Activated naive CD8-positive, alpha-beta T cell treated with anti-CD3 and anti-CD28 coated beads, Interleukin-2, amount 10 ng/mL, durations not matched to agents 7 days and 5 days (primary cell): Measurements from ENCODE around the gene SPACA6. TPM values are rescaled to one million over a fixed set of nuclear protein-coding genes. Genes with fewer than 3 reads are reported as not detected.

Source experiments
- ATAC-seq: fragments of 150-1000 bp; cut with Tn5 transposase; one replicate; pipeline ENCODE4 v1.10.0; 2021; ENCODE audit warnings: low read depth, moderate library complexity
- POLR2A ChIA-PET: fragments of 350-600 bp; sonication (Branson Sonifier 250); formaldehyde crosslinking; loops from one replicate; lab custom pipeline; 2021; ENCODE audit warnings: antibody characterized with exemption; lab: Charles Lee
- DNase-seq: peaks from one replicate; pipeline ENCODE4 v3.0.0; 2021
- H3K27ac Mint-ChIP-seq: one replicate; pipeline ENCODE4 v1.8.0; 2022; ENCODE audit warnings: mild to moderate bottlenecking, mixed read lengths
- H3K27me3 Mint-ChIP-seq: one replicate; pipeline ENCODE4 v1.8.0; 2022; ENCODE audit warnings: mild to moderate bottlenecking, moderate library complexity, mixed read lengths
- H3K36me3 Mint-ChIP-seq: one replicate; pipeline ENCODE4 v1.8.0; 2021; ENCODE audit warnings: mild to moderate bottlenecking, mixed read lengths
- H3K4me1 Mint-ChIP-seq: one replicate; pipeline ENCODE4 v1.8.0; 2021; ENCODE audit warnings: mixed read lengths
- H3K4me3 Mint-ChIP-seq: one replicate; pipeline ENCODE4 v1.8.0; 2022; ENCODE audit warnings: mild to moderate bottlenecking, moderate library complexity, mixed read lengths
- H3K9me3 Mint-ChIP-seq: one replicate; pipeline ENCODE4 v1.8.0; 2021; ENCODE audit warnings: mixed read lengths
- total RNA-seq, 2 experiments: library from RNA; stranded (reverse); gene quantifications; one replicate each; pipeline ENCODE4 v1.2.3, GENCODE V29; 2021

SPACA6 gene
- total RNA-seq, 2 experiments from 2014 or later = 4.8 TPM

- Mint-ChIP-seq H3K4me3 (no peak overlapping the region), H3K36me3 (no peaks in the 10 kb centered on the region), H3K9me3 (no peaks in the 10 kb centered on the region), H3K4me1 (peaks cover 4% of the 10 kb centered on the region), H3K27me3 (peaks cover 17% of the 10 kb centered on the region), H3K27ac (no peak overlapping the region)
- DNase-seq (no peak), ATAC-seq (no peak)
- POLR2A ChIA-PET = no interaction called here
Observed at GRCh38 chr19:51692468-51692867, 662 bp upstream of the SPACA6 start.

DNA sequence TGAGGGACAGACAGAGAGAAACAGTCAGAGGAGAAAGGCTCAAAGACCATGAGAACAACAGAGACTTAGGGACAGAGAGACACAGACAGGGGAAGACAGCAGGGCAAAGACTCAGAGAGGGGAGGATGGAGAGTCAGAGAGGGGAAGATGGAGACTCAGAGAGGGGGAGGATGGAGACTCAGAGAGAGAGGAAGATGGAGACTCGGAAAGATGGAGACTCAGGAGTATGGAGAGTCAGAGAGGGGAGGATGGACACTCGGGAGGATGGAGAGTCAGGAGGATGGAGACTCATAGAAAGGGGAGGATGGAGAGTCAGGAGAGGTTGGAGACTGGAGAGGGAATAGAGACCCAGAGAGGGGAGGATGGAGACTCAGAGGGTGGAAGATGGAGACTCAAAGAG lies 689 bp downstream of the SPACA6 start:
- H3K36me3 Mint-ChIP-seq = no peaks in the 10 kb centered on the region
- ATAC-seq (no peak), DNase-seq (no peak)
- peaks cover 5% of the 10 kb centered on the region for H3K27me3 Mint-ChIP-seq
- no peaks in the 10 kb centered on the region for H3K9me3 Mint-ChIP-seq
- H3K27ac Mint-ChIP-seq = no peak overlapping the region
- POLR2A ChIA-PET = no interaction called here
- H3K4me3 Mint-ChIP-seq = no peak overlapping the region
- H3K4me1 Mint-ChIP-seq = no peaks in the 10 kb centered on the region

GRCh38 chr19:51694318-51695085 lies 1.4 kb downstream of the SPACA6 start:
- H3K36me3 Mint-ChIP-seq = no peaks in the 10 kb centered on the region
- H3K27me3 Mint-ChIP-seq = peaks cover 5% of the 10 kb centered on the region
- H3K4me3 Mint-ChIP-seq = no peak overlapping the region
- ATAC-seq = no peak
- H3K9me3 Mint-ChIP-seq = peaks cover under 1% of the 10 kb centered on the region
- H3K27ac Mint-ChIP-seq = no peak overlapping the region
- no peaks in the 10 kb centered on the region for H3K4me1 Mint-ChIP-seq
- DNase-seq = no peak
- POLR2A ChIA-PET = interaction anchor here (0.8 to 1.1 kb wide), 2 partner anchors 10 to 505 kb away, joined by 3 read pairs; no protein-coding TSS in a partner anchor

DNA sequence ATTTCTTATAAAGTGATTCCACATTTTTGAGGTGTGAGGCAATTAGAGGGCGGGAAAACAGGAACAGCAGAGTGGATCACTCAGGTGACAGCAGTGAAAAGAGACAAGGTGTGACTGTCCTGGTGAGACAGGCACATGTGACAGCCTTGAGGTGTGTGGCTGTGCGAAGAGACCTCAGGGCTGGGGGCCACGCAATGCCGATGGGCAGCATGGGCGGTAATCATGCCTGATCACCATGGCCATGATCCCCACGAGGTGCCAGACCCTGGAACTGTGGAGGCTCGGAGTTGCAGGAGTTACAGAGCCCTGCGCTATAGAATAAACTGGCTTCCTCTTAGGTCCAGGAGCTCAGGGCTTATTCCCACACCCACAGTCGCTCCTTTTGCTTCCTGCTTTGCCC lies 2.0 kb downstream of the SPACA6 start:
- DNase-seq (no peak), ATAC-seq (no peak)
- Mint-ChIP-seq H3K36me3 (no peaks in the 10 kb centered on the region), H3K27me3 (peaks cover 5% of the 10 kb centered on the region), H3K27ac (no peak overlapping the region), H3K9me3 (peaks cover 2% of the 10 kb centered on the region), H3K4me1 (no peaks in the 10 kb centered on the region), H3K4me3 (no peak overlapping the region)
- POLR2A ChIA-PET = interaction anchor here (0.8 to 1.1 kb wide), 2 partner anchors 9 to 506 kb away, joined by 3 read pairs; no protein-coding TSS in a partner anchor

GRCh38 chr19:51695702-51696315 lies 2.7 kb downstream of the SPACA6 start:
- Mint-ChIP-seq H3K4me1 (no peaks in the 10 kb centered on the region), H3K36me3 (no peaks in the 10 kb centered on the region), H3K4me3 (no peak overlapping the region), H3K27ac (no peak overlapping the region), H3K27me3 (peaks cover 5% of the 10 kb centered on the region), H3K9me3 (peaks cover 2% of the 10 kb centered on the region)
- DNase-seq (no peak), ATAC-seq (no peak)
- POLR2A ChIA-PET = no interaction called here

- Mint-ChIP-seq H3K27ac (no peak overlapping the region), H3K4me3 (no peak overlapping the region), H3K4me1 (no peaks in the 10 kb centered on the region), H3K27me3 (no peaks in the 10 kb centered on the region), H3K36me3 (no peaks in the 10 kb centered on the region), H3K9me3 (peaks cover 2% of the 10 kb centered on the region)
- ATAC-seq (no peak), DNase-seq (no peak)
- POLR2A ChIA-PET = no interaction called here
Observed at GRCh38 chr19:51696606-51697005, 3.5 kb downstream of the SPACA6 start.

- H3K4me1 Mint-ChIP-seq = no peaks in the 10 kb centered on the region
- no peak overlapping the region for H3K4me3 Mint-ChIP-seq
- no peak overlapping the region for H3K27ac Mint-ChIP-seq
- DNase-seq = no peak
- POLR2A ChIA-PET = no interaction called here
- peaks cover 2% of the 10 kb centered on the region for H3K9me3 Mint-ChIP-seq
- no peaks in the 10 kb centered on the region for H3K27me3 Mint-ChIP-seq
- no peaks in the 10 kb centered on the region for H3K36me3 Mint-ChIP-seq
- ATAC-seq = no peak
Observed at GRCh38 chr19:51697169-51697776, 4.1 kb downstream of the SPACA6 start.

- H3K4me1 Mint-ChIP-seq = peaks cover 6% of the 10 kb centered on the region
- H3K9me3 Mint-ChIP-seq = peaks cover 4% of the 10 kb centered on the region
- H3K36me3 Mint-ChIP-seq = peaks cover 3% of the 10 kb centered on the region
- POLR2A ChIA-PET = no interaction called here
- peaks cover 8% of the 10 kb centered on the region for H3K27me3 Mint-ChIP-seq
- ATAC-seq (no peak), DNase-seq (no peak)
- H3K27ac Mint-ChIP-seq = no peak overlapping the region
- no peak overlapping the region for H3K4me3 Mint-ChIP-seq
Observed at GRCh38 chr19:51698296-51698695, 5.2 kb downstream of the SPACA6 start.

GRCh38 chr19:51699170-51699569 lies 6.0 kb downstream of the SPACA6 start:
- Mint-ChIP-seq H3K4me3 (no peak overlapping the region), H3K36me3 (peaks cover 3% of the 10 kb centered on the region), H3K4me1 (peaks cover 9% of the 10 kb centered on the region), H3K9me3 (peaks cover 4% of the 10 kb centered on the region), H3K27me3 (peaks cover 13% of the 10 kb centered on the region), H3K27ac (no peak overlapping the region)
- POLR2A ChIA-PET = no interaction called here
- ATAC-seq (no peak), DNase-seq (no peak)

DNA sequence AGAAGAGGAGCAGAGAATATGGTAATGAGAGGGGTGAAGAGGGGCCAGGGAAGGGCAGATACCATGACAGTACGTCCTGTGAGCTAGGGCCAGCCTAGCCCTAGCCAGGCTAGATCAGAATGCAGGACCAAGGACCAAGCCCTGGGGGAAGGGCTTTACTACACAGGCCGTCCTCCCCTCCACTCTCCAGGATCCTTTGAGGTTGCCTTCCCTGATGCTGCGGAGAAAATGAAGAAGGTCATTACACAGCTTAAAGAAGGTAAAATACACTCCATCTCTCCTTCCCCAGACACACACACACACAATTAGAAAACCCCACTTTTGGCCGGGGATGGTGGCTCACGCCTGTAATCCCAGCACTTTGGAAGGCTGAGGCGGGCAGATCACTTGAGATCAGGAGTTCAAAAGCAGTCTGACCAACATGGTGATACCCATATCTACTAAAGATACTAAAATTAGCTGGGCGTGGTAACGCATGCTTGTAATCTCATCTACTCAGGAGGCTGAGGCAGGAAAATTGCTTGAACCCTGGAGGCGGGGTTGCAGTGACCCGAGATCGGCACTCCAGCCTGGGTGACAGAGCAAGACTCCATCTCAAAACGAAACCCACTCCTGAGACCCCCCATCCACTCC lies 8.5 kb downstream of the SPACA6 start:
- H3K4me3 Mint-ChIP-seq = no peak overlapping the region
- H3K4me1 Mint-ChIP-seq = peaks cover 16% of the 10 kb centered on the region
- no peak for DNase-seq
- H3K36me3 Mint-ChIP-seq = peaks cover 19% of the 10 kb centered on the region
- POLR2A ChIA-PET = no interaction called here
- H3K27ac Mint-ChIP-seq = no peak overlapping the region
- ATAC-seq = no peak
- peaks cover 4% of the 10 kb centered on the region for H3K9me3 Mint-ChIP-seq
- peaks cover 13% of the 10 kb centered on the region for H3K27me3 Mint-ChIP-seq

- DNase-seq = peak; percentile 43
- Mint-ChIP-seq H3K4me3 (peak overlapping the region; percentile 93), H3K27me3 (peaks cover 13% of the 10 kb centered on the region), H3K9me3 (peaks cover 4% of the 10 kb centered on the region), H3K4me1 (peaks cover 16% of the 10 kb centered on the region), H3K36me3 (peaks cover 20% of the 10 kb centered on the region), H3K27ac (peak overlapping the region; percentile 24)
- POLR2A ChIA-PET = no interaction called here
- no peak for ATAC-seq
Observed at GRCh38 chr19:51702103-51702824, 9.1 kb downstream of the SPACA6 start.

GRCh38 chr19:51702825-51703574 lies 9.9 kb downstream of the SPACA6 start:
- H3K36me3 Mint-ChIP-seq = peaks cover 20% of the 10 kb centered on the region
- peaks cover 16% of the 10 kb centered on the region for H3K4me1 Mint-ChIP-seq
- ATAC-seq (no peak), DNase-seq (peak; percentile 43)
- peak overlapping the region; percentile 93 for H3K4me3 Mint-ChIP-seq
- POLR2A ChIA-PET = interaction anchor here (1.2 kb wide), 1 partner anchor 46 kb away, joined by 6 read pairs; no protein-coding TSS in a partner anchor
- peaks cover 4% of the 10 kb centered on the region for H3K9me3 Mint-ChIP-seq
- H3K27ac Mint-ChIP-seq = peak overlapping the region; percentile 24
- H3K27me3 Mint-ChIP-seq = peaks cover 13% of the 10 kb centered on the region
